H1 (cell line): ENCODE measurements around the gene MPV17. TPM values are rescaled to one million over a fixed set of nuclear protein-coding genes. Genes with fewer than 3 reads are reported as not detected.

Experiments used
- CTCF ChIA-PET: fragments of 300-600 bp; sonication (Branson Sonifier 250); formaldehyde crosslinking; loops from one replicate; lab custom pipeline; 2021; ENCODE audit not compliant: partially characterized antibody; lab: Charles Lee
- POLR2A ChIA-PET: fragments of 300-600 bp; sonication (Branson Sonifier 250); formaldehyde crosslinking; loops from one replicate; lab custom pipeline; 2021; ENCODE audit warnings: inconsistent platforms; ENCODE audit not compliant: partially characterized antibody; lab: Charles Lee
- DNase-seq, 2 experiments: peaks; one replicate each; pipeline versions ENCODE4 v3.0.0 to v3.0.0-alpha.2; 2010 to 2022; ENCODE audit warnings: low spot score in 2 of 2, low read depth in 1 of 2, mixed read lengths in 1 of 2
- FAIRE-seq: peaks from 2 replicates; lab custom pipeline; 2011; peaks lifted over from hg19 to GRCh38; lab: Jason Lieb, UNC
- H2AFZ ChIP-seq: 2 replicates; pipeline ENCODE4 v1.8.1; 2012; ENCODE audit warnings: low read length, inconsistent platforms
- H2AK5ac ChIP-seq: 2 replicates; pipeline ENCODE4 v1.6.1; 2013; ENCODE audit warnings: low read depth, low read length
- H2BK120ac ChIP-seq: replicated peaks from 2 replicates; pipeline ENCODE3; 2013; ENCODE audit warnings: low read depth, low read length, inconsistent platforms
- H2BK12ac ChIP-seq: 2 replicates; pipeline ENCODE4 v1.6.1; 2013; ENCODE audit warnings: low read depth, low read length
- H2BK15ac ChIP-seq: 2 replicates; pipeline ENCODE4 v1.6.1; 2013; ENCODE audit warnings: low read length
- H2BK20ac ChIP-seq: 2 replicates; pipeline ENCODE4 v1.6.1; 2013; ENCODE audit warnings: low read length
- H2BK5ac ChIP-seq: 2 replicates; pipeline ENCODE4 v1.6.1; 2013; ENCODE audit warnings: low read depth, low read length
- H3K14ac ChIP-seq: 2 replicates; pipeline ENCODE4 v1.6.1; 2013; ENCODE audit warnings: inconsistent platforms; ENCODE audit not compliant: insufficient read length
- H3K18ac ChIP-seq: 2 replicates; pipeline ENCODE4 v1.6.1; 2013; ENCODE audit warnings: low read length; ENCODE audit errors: extremely low read depth
- H3K23ac ChIP-seq: 2 replicates; pipeline ENCODE4 v1.6.1; 2013; ENCODE audit warnings: inconsistent platforms; ENCODE audit not compliant: insufficient read length
- H3K23me2 ChIP-seq: 2 replicates; pipeline ENCODE4 v1.6.1; 2013; ENCODE audit warnings: low read depth, low read length
- H3K27ac ChIP-seq: 2 replicates; pipeline ENCODE4 v1.6.1; 2011; ENCODE audit warnings: low read depth, low read length, inconsistent platforms
- H3K27me3 ChIP-seq, 4 experiments: replicated peaks in 1 of 4; 1 replicate in 1 of 4; 2 replicates in 3 of 4; pipeline versions ENCODE4 v1.6.1 to v1.8.1; 2011 to 2013; ENCODE audit warnings: low read length in 3 of 4, mild to moderate bottlenecking in 3 of 4, inconsistent platforms in 2 of 4, mixed read lengths in 2 of 4, moderate library complexity in 1 of 4; ENCODE audit not compliant: control insufficient read depth in 3 of 4, insufficient read depth in 3 of 4; ENCODE audit errors: extremely low read depth in 1 of 4
- H3K36me3 ChIP-seq, 4 experiments: 2 replicates each; pipeline versions ENCODE4 v1.6.1 to v1.8.1; 2011 to 2013; ENCODE audit warnings: mild to moderate bottlenecking in 4 of 4, low read length in 3 of 4, moderate library complexity in 2 of 4, control low read depth in 1 of 4, inconsistent platforms in 1 of 4; ENCODE audit not compliant: insufficient read depth in 4 of 4, control insufficient read depth in 2 of 4
- H3K4ac ChIP-seq: replicated peaks from 2 replicates; pipeline ENCODE3; 2013; ENCODE audit warnings: low read length, low read depth, mixed read lengths, inconsistent platforms; ENCODE audit not compliant: insufficient read length
- H3K4me1 ChIP-seq, 4 experiments: replicated peaks in 1 of 4; 1 replicate in 1 of 4; 2 replicates in 3 of 4; pipeline versions ENCODE4 v1.6.1 to v1.8.1; 2011 to 2013; ENCODE audit warnings: low read length in 3 of 4, inconsistent platforms in 2 of 4, mixed read lengths in 1 of 4; ENCODE audit not compliant: insufficient read depth in 4 of 4, control insufficient read depth in 3 of 4
- H3K4me2 ChIP-seq, 2 experiments: 2 replicates each; pipeline versions ENCODE4 v1.6.1 to v1.8.1; 2011 to 2013; ENCODE audit warnings: low read depth in 2 of 2, low read length in 2 of 2, control low read depth in 1 of 2, inconsistent platforms in 1 of 2, mild to moderate bottlenecking in 1 of 2; ENCODE audit not compliant: insufficient read depth in 1 of 2
- H3K4me3 ChIP-seq, 4 experiments: fragments of 200-600, 300-600 bp in 1 of 4; sonication (generic), shearing (Covaris generic), sonication (Bioruptor Twin) in 1 of 4; 2 replicates each; pipeline versions ENCODE4 v1.5.1 to v1.8.1; 2011 to 2016; ENCODE audit warnings: low read length in 4 of 4, low read depth in 3 of 4, control low read depth in 2 of 4, inconsistent platforms in 2 of 4, mild to moderate bottlenecking in 2 of 4, mixed read lengths in 1 of 4, moderate library complexity in 1 of 4; ENCODE audit not compliant: insufficient read depth in 2 of 4; ENCODE audit errors: extremely low read depth in 1 of 4
- H3K56ac ChIP-seq: replicated peaks from 2 replicates; pipeline ENCODE3; 2013; ENCODE audit warnings: low read depth, mild to moderate bottlenecking, mixed read lengths, low read length, inconsistent platforms; ENCODE audit not compliant: insufficient read length
- H3K79me1 ChIP-seq: 2 replicates; pipeline ENCODE4 v1.6.1; 2013; ENCODE audit warnings: low read depth, low read length, control low read depth
- H3K79me2 ChIP-seq, 2 experiments: 2 replicates each; pipeline versions ENCODE4 v1.6.1 to v1.8.1; 2012 to 2013; ENCODE audit warnings: low read length in 2 of 2, mild to moderate bottlenecking in 2 of 2, inconsistent platforms in 1 of 2; ENCODE audit not compliant: insufficient read depth in 2 of 2, control insufficient read depth in 1 of 2
- H3K9ac ChIP-seq, 4 experiments: replicated peaks in 1 of 4; 1 replicate in 1 of 4; 2 replicates in 3 of 4; pipeline versions ENCODE4 v1.6.1 to v1.8.1; 2011 to 2013; ENCODE audit warnings: low read depth in 3 of 4, low read length in 3 of 4, control low read depth in 2 of 4, mild to moderate bottlenecking in 2 of 4, moderate library complexity in 2 of 4, inconsistent platforms in 1 of 4; ENCODE audit errors: extremely low read depth in 1 of 4
- H3K9me3 ChIP-seq, 2 experiments: 2 replicates each; pipeline versions ENCODE4 v1.6.1 to v1.8.1; 2012 to 2013; ENCODE audit warnings: mild to moderate bottlenecking in 2 of 2, moderate library complexity in 2 of 2, control low read depth in 1 of 2, inconsistent platforms in 1 of 2, low read depth in 1 of 2, low read length in 1 of 2, mixed read lengths in 1 of 2; ENCODE audit not compliant: insufficient read depth in 2 of 2
- H4K20me1 ChIP-seq, 2 experiments: replicated peaks in 1 of 2; 2 replicates each; pipeline versions ENCODE3 to v1.8.1; 2011 to 2013; ENCODE audit warnings: inconsistent platforms in 2 of 2, low read length in 2 of 2, mild to moderate bottlenecking in 1 of 2; ENCODE audit not compliant: insufficient read depth in 2 of 2, control insufficient read depth in 1 of 2
- H4K5ac ChIP-seq: 2 replicates; pipeline ENCODE4 v1.6.1; 2013; ENCODE audit warnings: low read length, low read depth, mixed read lengths, inconsistent platforms; ENCODE audit not compliant: insufficient read length
- H4K8ac ChIP-seq: 2 replicates; pipeline ENCODE4 v1.8.0; 2013; ENCODE audit warnings: mild to moderate bottlenecking, moderate library complexity, low read length, inconsistent platforms; ENCODE audit not compliant: insufficient read depth; ENCODE audit errors: extremely low read depth
- H4K91ac ChIP-seq: replicated peaks from 2 replicates; pipeline ENCODE3; 2013; ENCODE audit warnings: low read length, mixed read lengths, inconsistent platforms; ENCODE audit not compliant: insufficient read length
- JUN ChIP-seq: IDR thresholded peaks from 2 replicates; pipeline ENCODE4 v1.6.1; 2011; ENCODE audit warnings: low read depth, mild to moderate bottlenecking, improper control_type of control experiment, low read length
- PHF8 ChIP-seq: fragments of 200-600 bp; sonication (generic); conservative IDR thresholded peaks from 2 replicates; pipeline ENCODE4 v1.7.1; 2012; ENCODE audit warnings: low read depth, mild to moderate bottlenecking, inconsistent platforms, low read length, moderate library complexity
- POLR2A ChIP-seq, 2 experiments: IDR thresholded peaks; 1 replicate in 1 of 2; 2 replicates in 1 of 2; pipeline ENCODE4 v1.6.1; 2011; ENCODE audit warnings: low read depth in 2 of 2, low read length in 2 of 2, mild to moderate bottlenecking in 2 of 2; ENCODE audit errors: control extremely low read depth in 1 of 2
- RNF2 ChIP-seq: fragments of 200-900, 300-1000 bp; sonication (generic); IDR thresholded peaks from 2 replicates; pipeline ENCODE4 v1.7.1; 2016; ENCODE audit warnings: borderline replicate concordance, low read depth, mild to moderate bottlenecking, antibody characterized with exemption, low read length; ENCODE audit not compliant: poor library complexity, severe bottlenecking; ENCODE audit errors: missing control alignments
- ZNF274 ChIP-seq: IDR thresholded peaks from 2 replicates; pipeline ENCODE4 v1.7.0; 2012; ENCODE audit warnings: low read length, borderline replicate concordance; ENCODE audit errors: extremely low read depth
- WGBS, 2 experiments: shearing (Covaris generic) in 1 of 2; methylation state at CpG; one replicate each; pipeline versions ENCODE4 v1.1.6 to v1.1.7; 2013 to 2015; ENCODE audit warnings: low lambda C conversion rate in 2 of 2, mixed read lengths in 2 of 2, inconsistent platforms in 1 of 2, low coverage in 1 of 2, missing lambda C conversion rate in 1 of 2; ENCODE audit not compliant: insufficient replicate concordance in 2 of 2, insufficient coverage in 1 of 2, insufficient read length in 1 of 2; ENCODE audit errors: extremely low coverage in 1 of 2, missing lambda C conversion rate in 1 of 2; 5-methylcytosine and 5-hydroxymethylcytosine counted together
- polyA plus RNA-seq, 7 experiments: library from polyadenylated mRNA; depleted of rRNA in 3 of 7; stranded (reverse) in 5 of 7; unstranded in 2 of 7; fragments of >200 nt in 5 of 7; fragments of 200-250 nt in 2 of 7; gene quantifications; 1 replicate in 5 of 7; 2 replicates in 1 of 7; 4 replicates in 1 of 7; pipeline versions ENCODE4 v1.2.1 to v1.2.3, GENCODE V29; 2011 to 2013; ENCODE audit warnings: missing spikeins in 2 of 7, mixed read lengths in 2 of 7
- total RNA-seq: library from RNA; stranded (reverse); fragmentation: NEBNext Ultra II Directional; extraction: Animal tissue kit (Norgen Biotek cat#: 25700); gene quantifications from 2 replicates; pipeline ENCODE4 v1.2.1, GENCODE V29; 2021

Gene MPV17
- total and polyA plus RNA-seq, 2 of the 8 experiments (the other 6 are each of a cell fraction or from before 2014, with no cell fraction given) = 45.2 to 181 TPM

DNA sequence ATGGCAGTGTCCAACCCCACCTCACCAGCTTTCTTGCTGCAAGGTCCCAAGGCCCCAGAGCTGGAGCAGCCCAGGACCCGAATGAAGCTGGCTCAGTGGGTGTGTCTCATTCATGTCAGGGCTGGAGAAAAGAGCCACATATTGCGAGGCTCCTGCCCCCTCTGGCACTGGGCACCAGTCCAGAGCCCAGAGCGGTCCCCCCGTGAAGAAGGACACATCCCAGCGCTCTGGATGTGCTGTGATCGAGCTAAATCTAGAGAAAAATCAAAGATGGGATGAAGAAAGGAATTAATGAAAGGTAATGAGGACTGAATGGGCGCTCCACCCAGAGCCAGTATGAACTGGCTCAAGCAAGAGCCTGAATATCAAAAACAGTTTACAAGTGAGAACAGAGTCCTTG lies 13.3 kb upstream of the MPV17 start:
- no peak overlapping the region for H2BK20ac ChIP-seq
- H4K5ac ChIP-seq = no peak overlapping the region
- TF ChIP-seq RNF2 (no peak), POLR2A (IDR thresholded peaks at IDR 0.05; ENCODE audit: control extremely low read depth in 1 of 2, low read depth in 2 of 2, low read length in 2 of 2) (no peak), JUN (no peak), ZNF274 (no peak), PHF8 (no peak)
- no peak overlapping the region for H3K56ac ChIP-seq
- WGBS, 2 experiments = 96% methylated on average over 7 of the region's 7 CpGs; no CpG with 5 or more reads in 1 of the 2 experiments
- no peaks in the 10 kb centered on the region for H3K9me3 ChIP-seq
- no peak overlapping the region for H4K8ac ChIP-seq
- no peak overlapping the region for H2BK12ac ChIP-seq
- H3K36me3 ChIP-seq = peaks cover 30 to 76% (median 62%) of the 10 kb centered on the region in 4 experiments; a peak in 7 of 8 replicates
- ChIA-PET POLR2A (interaction anchor here (1.1 to 2.4 kb wide), 8 partner anchors 10 to 33 kb away, joined by 3 to 18 read pairs (median 3); partner anchors contain the start of genes GTF3C2 and MPV17), CTCF (interaction anchor here (0.9 to 2.5 kb wide), 2 partner anchors 15 to 57 kb away, joined by 5 to 8 read pairs; no protein-coding TSS in a partner anchor)
- H3K4me3 ChIP-seq = no peak overlapping the region
- H4K91ac ChIP-seq = no peak overlapping the region
- no peaks in the 10 kb centered on the region for H3K4me1 ChIP-seq
- no peaks in the 10 kb centered on the region for H3K79me2 ChIP-seq
- no peak overlapping the region for H3K9ac ChIP-seq
- H2BK15ac ChIP-seq = no peak overlapping the region
- peaks cover 0 to 2% of the 10 kb centered on the region in 2 experiments for H4K20me1 ChIP-seq
- no peak overlapping the region for H3K14ac ChIP-seq
- no peak overlapping the region for H3K23ac ChIP-seq
- FAIRE-seq (no peak), DNase-seq (no peak)
- H3K4me2 ChIP-seq = no peak overlapping the region
- H3K4ac ChIP-seq = no peak overlapping the region
- H3K18ac ChIP-seq = no peak overlapping the region
- no peak overlapping the region for H2AK5ac ChIP-seq
- H3K27ac ChIP-seq = no peak overlapping the region
- no peaks in the 10 kb centered on the region for H3K79me1 ChIP-seq
- H2AFZ ChIP-seq = no peak overlapping the region
- H3K23me2 ChIP-seq = no peaks in the 10 kb centered on the region
- no peak overlapping the region for H2BK5ac ChIP-seq
- H3K27me3 ChIP-seq = no peaks in the 10 kb centered on the region
- no peak overlapping the region for H2BK120ac ChIP-seq
